Spleen (tissue), 7 donors: ENCODE data around the gene MSH3.

Experiments
- CTCF ChIP-seq, 11 experiments: fragments of 200-600 bp in 7 of 11; fragments of 450-650 bp in 4 of 11; sonication (generic) in 4 of 11; IDR thresholded peaks in 8 of 11; conservative IDR thresholded peaks in 3 of 11; 1 replicate in 7 of 11; 2 replicates in 4 of 11; pipeline versions ENCODE4 v1.4.0 to v1.8.0; 2016 to 2021; ENCODE audit warnings: antibody characterized with exemption in 11 of 11, inconsistent platforms in 4 of 11, mild to moderate bottlenecking in 1 of 11
- POLR2A ChIP-seq, 3 donors: fragments of 450-650 bp; IDR thresholded peaks; one replicate each; pipeline ENCODE4 v1.5.1; 2017; ENCODE audit warnings: antibody characterized with exemption in 3 of 3, mild to moderate bottlenecking in 1 of 3
- donor health status: DM: no; HTN: no; CAD: no; lungs with moderate emphysema.
- donor health status: DM: no; HTN: no; CAD: no.
- donor health status: DM: no; HTN: no; CAD: no.

- no peak for TF ChIP-seq POLR2A (IDR thresholded peaks at IDR 0.05)
- no peak for TF ChIP-seq CTCF (IDR thresholded peaks at IDR 0.05 in 8 of 11, conservative IDR thresholded peaks at IDR 0.05 in 3 of 11)
Measured at GRCh38 chr5:80822640-80823039, 168.2 kb downstream of the MSH3 start.
